ENCODE results near the gene SESN1. TPM values are rescaled to one million over a fixed set of nuclear protein-coding genes. Genes with fewer than 3 reads are reported as not detected.

The SESN1 gene
- total RNA-seq, 4 donors from 2014 or later, result 54.2 to 117 (median 90.5) TPM

DNA sequence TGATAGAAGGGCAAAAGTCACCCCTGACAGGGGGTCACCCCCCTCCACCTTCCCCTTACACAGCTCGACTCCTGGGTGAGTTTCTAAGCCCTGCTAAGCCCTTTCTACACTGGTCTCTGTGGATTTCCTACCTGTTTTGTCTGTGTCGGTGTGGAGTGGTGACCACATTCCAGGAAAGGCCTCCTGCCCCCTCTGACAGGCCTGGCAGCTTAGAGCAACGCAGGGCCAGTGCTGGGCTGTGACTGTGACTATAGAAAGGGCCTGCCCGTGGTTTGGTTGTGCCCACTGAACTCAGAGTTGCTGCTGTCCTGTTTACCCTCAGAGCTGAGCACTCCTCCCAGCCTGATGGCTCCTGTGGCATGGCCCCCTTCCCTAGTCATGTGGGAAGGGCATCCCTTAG, 137.4 kb downstream of the SESN1 start:
- TF ChIP-seq, protein P1, sequence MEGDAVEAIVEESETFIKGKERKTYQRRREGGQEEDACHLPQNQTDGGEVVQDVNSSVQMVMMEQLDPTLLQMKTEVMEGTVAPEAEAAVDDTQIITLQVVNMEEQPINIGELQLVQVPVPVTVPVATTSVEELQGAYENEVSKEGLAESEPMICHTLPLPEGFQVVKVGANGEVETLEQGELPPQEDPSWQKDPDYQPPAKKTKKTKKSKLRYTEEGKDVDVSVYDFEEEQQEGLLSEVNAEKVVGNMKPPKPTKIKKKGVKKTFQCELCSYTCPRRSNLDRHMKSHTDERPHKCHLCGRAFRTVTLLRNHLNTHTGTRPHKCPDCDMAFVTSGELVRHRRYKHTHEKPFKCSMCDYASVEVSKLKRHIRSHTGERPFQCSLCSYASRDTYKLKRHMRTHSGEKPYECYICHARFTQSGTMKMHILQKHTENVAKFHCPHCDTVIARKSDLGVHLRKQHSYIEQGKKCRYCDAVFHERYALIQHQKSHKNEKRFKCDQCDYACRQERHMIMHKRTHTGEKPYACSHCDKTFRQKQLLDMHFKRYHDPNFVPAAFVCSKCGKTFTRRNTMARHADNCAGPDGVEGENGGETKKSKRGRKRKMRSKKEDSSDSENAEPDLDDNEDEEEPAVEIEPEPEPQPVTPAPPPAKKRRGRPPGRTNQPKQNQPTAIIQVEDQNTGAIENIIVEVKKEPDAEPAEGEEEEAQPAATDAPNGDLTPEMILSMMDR (IDR thresholded peaks at IDR 0.05), result no peak
- no peak for DNase-seq (ENCODE audit: low spot score)
- ATAC-seq (ENCODE audit: low FRiP score), result no peak

DNA sequence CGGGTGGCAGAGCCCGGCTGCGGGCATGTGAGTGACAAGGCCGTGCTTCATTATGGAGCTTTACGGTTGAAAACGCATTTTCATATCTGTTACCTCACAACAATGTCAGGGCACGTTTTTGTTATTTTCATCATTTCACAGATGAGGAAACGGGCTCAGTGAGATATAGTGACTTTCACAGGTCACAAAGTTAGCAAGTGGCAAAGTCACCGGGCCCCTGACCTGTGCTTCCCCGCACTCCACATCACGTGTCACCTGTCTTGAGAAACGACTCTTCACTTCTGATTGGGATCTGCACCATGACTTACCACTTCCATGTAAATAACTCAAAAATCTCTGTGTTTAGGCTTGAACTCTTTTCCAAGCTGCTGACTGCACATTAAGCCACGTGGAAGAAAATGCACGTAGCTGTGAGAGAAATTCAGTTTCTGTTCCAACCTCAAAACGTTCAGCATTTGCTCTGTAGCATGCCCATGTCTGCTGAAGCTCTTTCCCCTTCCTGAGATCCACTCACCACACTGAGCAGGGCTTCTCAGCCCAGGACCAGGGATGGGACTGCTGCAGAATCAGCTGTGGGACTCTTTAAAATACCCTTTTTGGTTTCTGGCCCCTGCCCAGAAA, 139.2 kb downstream of the SESN1 start:
- TF ChIP-seq, protein P1 (IDR thresholded peaks at IDR 0.05), result no peak
- DNase-seq (ENCODE audit: low spot score) (no peak), ATAC-seq (ENCODE audit: low FRiP score) (no peak)

GRCh38 chr6:108953681-108954080, 141.0 kb downstream of the SESN1 start:
- DNase-seq (ENCODE audit: low spot score) (no peak), ATAC-seq (ENCODE audit: low FRiP score) (no peak)
- TF ChIP-seq, protein P1 (IDR thresholded peaks at IDR 0.05), result no peak

- no peak for ATAC-seq (ENCODE audit: low FRiP score)
- no peak for DNase-seq (ENCODE audit: low spot score)
- TF ChIP-seq, protein P1 (IDR thresholded peaks at IDR 0.05), result no peak
These were observed 141.7 kb downstream of the SESN1 start for GRCh38 chr6:108952776-108953486.

- TF ChIP-seq, protein P1 (IDR thresholded peaks at IDR 0.05), result no peak
- DNase-seq (ENCODE audit: low spot score) (no peak), ATAC-seq (ENCODE audit: low FRiP score) (no peak)
These were observed 143.2 kb downstream of the SESN1 start for GRCh38 chr6:108951351-108951953.

GRCh38 chr6:108948181-108948661, 146.4 kb downstream of the SESN1 start:
- DNase-seq (ENCODE audit: low spot score) (no peak), ATAC-seq (ENCODE audit: low FRiP score) (no peak)
- TF ChIP-seq, protein P1 (IDR thresholded peaks at IDR 0.05), result no peak
